Right lobe of liver (tissue), 6 donors: ENCODE measurements around the gene ANK2. TPM values are rescaled to one million over a fixed set of nuclear protein-coding genes. Genes with fewer than 3 reads are reported as not detected.

Source experiments
- ATAC-seq, 4 donors: fragments of 200-7000 bp; cut with Tn5 transposase; one replicate each; pipeline ENCODE4 v1.9.1; 2020; ENCODE audit warnings: mild to moderate bottlenecking in 4 of 4, moderate library complexity in 4 of 4
- DNase-seq, 3 donors: peaks; one replicate each; pipeline ENCODE4 v3.0.0-alpha.2; 2020
- H3K27ac ChIP-seq, 3 donors: fragments of 200-600 bp; one replicate each; pipeline ENCODE4 v1.8.0; 2022
- H3K27me3 ChIP-seq, 2 donors: fragments of 200-600 bp; one replicate each; pipeline ENCODE4 v1.8.0; 2022
- H3K36me3 ChIP-seq, 4 donors: fragments of 200-600 bp; sonication (generic) in 1 of 4; one replicate each; pipeline versions ENCODE4 v1.5.1 to v1.8.0; 2017 to 2022; ENCODE audit warnings: control low read depth in 1 of 4
- H3K4me1 ChIP-seq, 4 donors: fragments of 200-600 bp; sonication (generic) in 1 of 4; one replicate each; pipeline versions ENCODE4 v1.5.1 to v1.8.0; 2017 to 2022; ENCODE audit warnings: control low read depth in 1 of 4
- H3K4me3 ChIP-seq, 3 donors: fragments of 200-600 bp; one replicate each; pipeline ENCODE4 v1.8.0; 2022
- H3K9me3 ChIP-seq, 4 donors: fragments of 200-600 bp; sonication (generic) in 1 of 4; one replicate each; pipeline versions ENCODE4 v1.5.1 to v1.8.0; 2017 to 2022; ENCODE audit warnings: control low read depth in 1 of 4
- POLR2A ChIP-seq: fragments of 450-650 bp; IDR thresholded peaks from one replicate; pipeline ENCODE4 v1.6.1; 2017; ENCODE audit warnings: antibody characterized with exemption, mild to moderate bottlenecking
- WGBS: methylation state at CpG from one replicate; pipeline ENCODE4 v1.1.6; 2018; ENCODE audit warnings: low coverage, low lambda C conversion rate; ENCODE audit not compliant: insufficient coverage; ENCODE audit errors: missing lambda C conversion rate; 5-methylcytosine and 5-hydroxymethylcytosine counted together
- intact Hi-C, 2 donors: fragments of 100-400 bp; cut with DNase I; formaldehyde crosslinking; loops; one replicate each; pipeline versions ENCODE4 v1.11.2 to v1.14.1; 2022
- total RNA-seq, 6 experiments: library from RNA; depleted of rRNA in 2 of 6; stranded (reverse); fragments of >200 nt in 2 of 6; fragmentation: NEBNext Ultra II Directional in 3 of 6; extraction: Animal tissue kit (Norgen Biotek cat#: 25700) in 3 of 6; gene quantifications; one replicate each; pipeline versions ENCODE4 v1.1.0 to v1.2.4, GENCODE V29; 2016 to 2023
- TF ChIP-seq, protein P1 (sequence below), 4 donors: fragments of 200-600 bp in 3 of 4; fragments of 450-650 bp in 1 of 4; IDR thresholded peaks; one replicate each; pipeline versions ENCODE4 v1.5.1 to v1.8.0; 2016 to 2022; ENCODE audit warnings: antibody characterized with exemption in 4 of 4, mild to moderate bottlenecking in 2 of 4
- donor health status: DM: no; HTN: yes; CAD: no.
- donor health status: DM: no; HTN: no; CAD: no.
- donor health status: DM: no; HTN: no; CAD: no.
- donor health status: DM: no; HTN: yes; CAD: no.
- donor health status: DM: no; HTN: yes; CAD: no.

The ANK2 gene
- total RNA-seq, 6 experiments from 2014 or later = 0.61 to 1.7 (median 1.1) TPM

DNA sequence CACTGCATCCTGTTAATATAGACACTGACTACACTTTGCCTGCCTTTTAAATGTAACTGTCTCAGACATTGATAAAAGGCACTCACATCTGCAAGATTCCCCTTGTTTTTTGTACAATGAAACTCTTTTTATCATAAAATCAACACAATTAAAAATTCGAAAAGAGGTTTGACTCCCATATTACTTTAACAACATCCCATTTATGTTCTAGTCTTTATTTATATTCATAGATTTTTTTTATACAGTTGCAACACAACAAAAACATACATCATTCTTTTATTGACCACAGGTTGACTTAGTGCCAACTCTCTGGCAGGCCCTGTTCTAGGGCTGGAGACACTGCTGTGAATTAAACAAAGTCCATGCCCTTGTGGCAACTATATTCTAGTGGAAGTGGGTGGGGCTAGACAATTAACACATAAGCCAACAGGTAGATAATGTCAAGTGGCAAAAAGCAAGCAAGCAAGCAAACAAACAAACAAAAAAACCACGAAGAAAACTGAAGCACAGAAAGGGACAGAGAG is 36.8 kb downstream of the ANK2 start:
- Histone ChIP-seq H3K9me3 (no peaks in the 10 kb centered on the region), H3K27me3 (no peaks in the 10 kb centered on the region), H3K4me1 (peaks cover 0 to 4% (median 0%) of the 10 kb centered on the region in 4 donors), H3K27ac (no peak overlapping the region), H3K36me3 (no peaks in the 10 kb centered on the region), H3K4me3 (no peak overlapping the region)
- ATAC-seq (peak; percentile 42 to 86 (median 64)), DNase-seq (no peak)
- intact Hi-C loops = no loop called here
- no peak for TF ChIP-seq POLR2A
- TF ChIP-seq, protein P1, sequence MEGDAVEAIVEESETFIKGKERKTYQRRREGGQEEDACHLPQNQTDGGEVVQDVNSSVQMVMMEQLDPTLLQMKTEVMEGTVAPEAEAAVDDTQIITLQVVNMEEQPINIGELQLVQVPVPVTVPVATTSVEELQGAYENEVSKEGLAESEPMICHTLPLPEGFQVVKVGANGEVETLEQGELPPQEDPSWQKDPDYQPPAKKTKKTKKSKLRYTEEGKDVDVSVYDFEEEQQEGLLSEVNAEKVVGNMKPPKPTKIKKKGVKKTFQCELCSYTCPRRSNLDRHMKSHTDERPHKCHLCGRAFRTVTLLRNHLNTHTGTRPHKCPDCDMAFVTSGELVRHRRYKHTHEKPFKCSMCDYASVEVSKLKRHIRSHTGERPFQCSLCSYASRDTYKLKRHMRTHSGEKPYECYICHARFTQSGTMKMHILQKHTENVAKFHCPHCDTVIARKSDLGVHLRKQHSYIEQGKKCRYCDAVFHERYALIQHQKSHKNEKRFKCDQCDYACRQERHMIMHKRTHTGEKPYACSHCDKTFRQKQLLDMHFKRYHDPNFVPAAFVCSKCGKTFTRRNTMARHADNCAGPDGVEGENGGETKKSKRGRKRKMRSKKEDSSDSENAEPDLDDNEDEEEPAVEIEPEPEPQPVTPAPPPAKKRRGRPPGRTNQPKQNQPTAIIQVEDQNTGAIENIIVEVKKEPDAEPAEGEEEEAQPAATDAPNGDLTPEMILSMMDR (IDR thresholded peaks at IDR 0.05) = no peak
- WGBS = 28% methylated on average over 2 of the region's 2 CpGs

DNA sequence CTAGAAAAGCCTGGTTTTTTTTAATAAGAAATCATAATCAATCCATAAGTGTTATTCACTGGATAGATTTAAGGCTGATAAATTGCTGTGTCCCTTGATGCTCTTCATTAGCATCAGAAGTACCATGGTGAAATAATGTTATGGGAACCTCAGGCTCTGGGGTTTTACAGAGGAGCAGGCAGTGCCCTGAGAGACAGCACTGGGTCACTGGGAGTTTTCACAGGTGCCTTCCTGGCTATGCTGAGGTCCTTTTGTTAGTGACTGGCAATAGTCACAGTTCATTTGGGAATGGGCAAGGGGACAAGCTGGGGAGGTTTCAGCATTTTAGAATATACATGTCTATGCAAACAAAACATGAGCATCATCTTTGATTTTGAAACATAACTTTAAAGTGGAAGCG is 38.6 kb downstream of the ANK2 start:
- Histone ChIP-seq H3K27ac (no peak overlapping the region), H3K27me3 (no peaks in the 10 kb centered on the region), H3K9me3 (no peaks in the 10 kb centered on the region), H3K36me3 (no peaks in the 10 kb centered on the region), H3K4me1 (peaks cover 0 to 4% (median 0%) of the 10 kb centered on the region in 4 donors), H3K4me3 (no peak overlapping the region)
- intact Hi-C loops = no loop called here
- 88% methylated on average over 1 of the region's 1 CpG for WGBS
- no peak for ATAC-seq
- TF ChIP-seq, protein P1 (IDR thresholded peaks at IDR 0.05) = no peak
- no peak for TF ChIP-seq POLR2A
- DNase-seq = no peak

DNA sequence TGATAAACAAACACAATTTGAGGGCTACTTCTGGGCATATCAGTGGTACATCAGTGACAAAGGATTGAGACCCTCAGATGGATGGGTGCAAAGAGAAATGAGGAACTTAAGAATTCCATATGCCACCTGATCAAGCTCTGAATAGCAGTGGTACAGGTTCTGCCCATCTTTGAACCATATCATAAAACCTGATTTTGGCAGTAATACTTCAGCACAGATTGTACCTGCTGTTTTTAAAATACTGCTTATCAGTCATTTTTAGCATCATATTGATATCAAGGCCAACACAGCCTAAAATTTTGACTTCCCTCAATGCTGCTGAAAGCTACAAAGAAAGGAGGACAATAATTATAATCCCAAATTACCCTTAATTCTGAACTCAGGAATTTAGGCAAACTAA is 41.5 kb downstream of the ANK2 start:
- ATAC-seq = no peak
- Histone ChIP-seq H3K27ac (no peak overlapping the region), H3K4me1 (peaks cover 0 to 4% (median 0%) of the 10 kb centered on the region in 4 donors), H3K36me3 (no peaks in the 10 kb centered on the region), H3K4me3 (no peak overlapping the region), H3K27me3 (no peaks in the 10 kb centered on the region), H3K9me3 (no peaks in the 10 kb centered on the region)
- DNase-seq = no peak
- intact Hi-C loops = no loop called here
- TF ChIP-seq POLR2A = no peak
- TF ChIP-seq, protein P1 (IDR thresholded peaks at IDR 0.05) = no peak

DNA sequence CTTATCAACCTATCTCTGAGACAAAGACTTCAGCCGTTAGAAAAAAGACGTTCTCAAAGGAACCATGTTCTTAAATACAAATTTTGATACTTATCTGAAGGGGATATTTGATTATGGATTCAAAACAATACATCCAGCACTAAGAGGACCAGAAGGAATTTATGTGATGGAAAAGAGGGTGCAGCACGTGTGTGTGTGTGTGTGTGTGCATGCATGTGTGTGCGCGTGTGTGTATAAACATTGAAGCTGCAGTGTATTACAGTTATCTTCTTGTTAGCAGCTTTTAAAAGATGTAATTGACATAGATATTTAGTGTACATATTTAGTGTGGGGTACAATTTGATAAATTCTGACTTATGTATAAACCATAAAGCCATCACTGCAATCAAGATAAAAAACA is 44.9 kb downstream of the ANK2 start:
- no peak for ATAC-seq
- no peak for DNase-seq
- H3K4me3 ChIP-seq = no peak overlapping the region
- H3K36me3 ChIP-seq = no peaks in the 10 kb centered on the region
- intact Hi-C loops = no loop called here
- 53% methylated on average over 5 of the region's 5 CpGs for WGBS
- no peaks in the 10 kb centered on the region for H3K27me3 ChIP-seq
- no peaks in the 10 kb centered on the region for H3K4me1 ChIP-seq
- TF ChIP-seq POLR2A = no peak
- TF ChIP-seq, protein P1 (IDR thresholded peaks at IDR 0.05) = no peak
- no peak overlapping the region for H3K27ac ChIP-seq
- H3K9me3 ChIP-seq = no peaks in the 10 kb centered on the region

DNA sequence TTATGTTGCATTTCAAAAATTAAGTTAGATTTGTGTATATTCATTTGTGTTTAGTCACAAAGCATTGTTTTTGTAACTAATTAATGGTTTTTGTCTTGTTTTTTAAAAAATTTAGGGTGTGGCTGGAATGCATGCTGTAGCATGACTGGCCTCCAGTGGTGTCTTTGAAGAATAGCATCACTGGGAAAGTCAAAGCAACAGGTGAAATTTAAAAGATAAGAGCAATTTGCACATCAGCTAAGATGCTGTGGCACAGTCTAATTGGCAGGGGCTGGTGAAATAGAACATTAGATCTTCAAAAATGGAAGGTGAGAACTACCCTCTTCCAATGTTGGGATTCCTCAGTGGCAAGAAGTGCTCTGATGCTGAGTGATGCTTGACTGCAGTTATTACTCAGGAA is 45.3 kb downstream of the ANK2 start:
- no peak for DNase-seq
- H3K36me3 ChIP-seq = no peaks in the 10 kb centered on the region
- TF ChIP-seq, protein P1 (IDR thresholded peaks at IDR 0.05) = peak; percentile 59 to 78 (median 70)
- no peak for TF ChIP-seq POLR2A
- intact Hi-C loops = no loop called here
- peak; percentile 55 to 70 (median 64) for ATAC-seq
- H3K27ac ChIP-seq = no peak overlapping the region
- H3K4me3 ChIP-seq = no peak overlapping the region
- H3K27me3 ChIP-seq = no peaks in the 10 kb centered on the region
- H3K9me3 ChIP-seq = no peaks in the 10 kb centered on the region
- H3K4me1 ChIP-seq = no peaks in the 10 kb centered on the region
